Measurements from ENCODE around the gene PIP4K2A.

Gene PIP4K2A

GRCh38 chr10:22617051-22617450 lies 97.3 kb downstream of the PIP4K2A start:
- TF ChIP-seq CTCF (IDR thresholded peaks at IDR 0.05; ENCODE audit: low read depth, low read length, missing control alignments): no peak
- no peak overlapping the region for H3K4me3 ChIP-seq (replicated peaks; ENCODE audit: low read depth, low read length)
- DNase-seq (ENCODE audit: extremely low read depth, low read depth): no peak

GRCh38 chr10:22615819-22616499 lies 98.4 kb downstream of the PIP4K2A start:
- no peak for TF ChIP-seq CTCF (IDR thresholded peaks at IDR 0.05; ENCODE audit: low read depth, low read length, missing control alignments)
- peak; percentile 36 for DNase-seq (ENCODE audit: extremely low read depth, low read depth)
- H3K4me3 ChIP-seq (replicated peaks; ENCODE audit: low read depth, low read length): no peak overlapping the region

- no peak overlapping the region for H3K4me3 ChIP-seq (replicated peaks; ENCODE audit: low read depth, low read length)
- no peak for DNase-seq (ENCODE audit: extremely low read depth, low read depth)
- no peak for TF ChIP-seq CTCF (IDR thresholded peaks at IDR 0.05; ENCODE audit: low read depth, low read length, missing control alignments)
Observed at GRCh38 chr10:22615101-22615500, 99.3 kb downstream of the PIP4K2A start.

- no peak overlapping the region for H3K4me3 ChIP-seq (replicated peaks; ENCODE audit: low read depth, low read length)
- TF ChIP-seq CTCF (IDR thresholded peaks at IDR 0.05; ENCODE audit: low read depth, low read length, missing control alignments): no peak
- DNase-seq (ENCODE audit: extremely low read depth, low read depth): no peak
Observed at GRCh38 chr10:22613011-22613410, 101.4 kb downstream of the PIP4K2A start.

- no peak for TF ChIP-seq CTCF (IDR thresholded peaks at IDR 0.05; ENCODE audit: low read depth, low read length, missing control alignments)
Observed at GRCh38 chr10:22612318-22612717, 102.1 kb downstream of the PIP4K2A start.

GRCh38 chr10:22611425-22612115 lies 102.8 kb downstream of the PIP4K2A start:
- no peak overlapping the region for H3K4me3 ChIP-seq (replicated peaks; ENCODE audit: low read depth, low read length)
- TF ChIP-seq CTCF (IDR thresholded peaks at IDR 0.05; ENCODE audit: low read depth, low read length, missing control alignments): no peak
- no peak for DNase-seq (ENCODE audit: extremely low read depth, low read depth)

More at GRCh38 chr10:22612318-22612717, 102.1 kb downstream of the PIP4K2A start:
- H3K4me3 ChIP-seq (replicated peaks; ENCODE audit: low read depth, low read length): no peak overlapping the region
- DNase-seq (ENCODE audit: extremely low read depth, low read depth): no peak

Data from HFF-Myc (cell line).